Measurements from ENCODE around the gene OSBPL2. TPM values are rescaled to one million over a fixed set of nuclear protein-coding genes. Genes with fewer than 3 reads are reported as not detected.

The OSBPL2 gene
- 15.9 to 26.0 TPM (median 20.4 TPM) in 5 replicates for total RNA-seq (2022; extraction: Qiagen RNA extraction; ENCODE audit: low read depth)

GRCh38 chr20:62237801-62238568 lies at the start of gene OSBPL2:
Gene OSBPL2 (plus strand): TSS chr20:62238521. CDS start chr20:62256185, 17,664 bp downstream.

GRCh38 chr20:62219992-62220665 lies 18.2 kb upstream of the OSBPL2 start, which contains the start of gene HRH3:
Gene HRH3 (minus strand): TSS chr20:62220278. CDS start chr20:62219970, 308 bp downstream.

GRCh38 chr20:62302341-62303061 lies 64.2 kb downstream of the OSBPL2 start, which contains the start of gene ADRM1:
Gene ADRM1 (plus strand): TSS chr20:62302997. CDS start chr20:62303569, 572 bp downstream.

Other genes with a start within 250 kb of the OSBPL2 start
- 12.2 to 18.0 TPM (median 16.7 TPM) in 5 replicates for gene TAF4, start 172.6 kb upstream of the OSBPL2 start, total RNA-seq (2022; extraction: Qiagen RNA extraction; ENCODE audit: low read depth)
- 24.7 to 29.6 TPM (median 26.0 TPM) in 5 replicates for gene LSM14B, start 116.0 kb upstream of the OSBPL2 start, total RNA-seq (2022; extraction: Qiagen RNA extraction; ENCODE audit: low read depth)
- 428 to 596 TPM (median 576 TPM) in 5 replicates for gene PSMA7, start 95.1 kb upstream of the OSBPL2 start, total RNA-seq (2022; extraction: Qiagen RNA extraction; ENCODE audit: low read depth)
- gene SS18L1, start 94.8 kb upstream of the OSBPL2 start, total RNA-seq (2022; extraction: Qiagen RNA extraction; ENCODE audit: low read depth), result 7.4 to 11.4 TPM (median 10.8 TPM) in 5 replicates
- gene MTG2, start 55.5 kb upstream of the OSBPL2 start, total RNA-seq (2022; extraction: Qiagen RNA extraction; ENCODE audit: low read depth), result 26.3 to 39.2 TPM (median 36.7 TPM) in 5 replicates
- not detected in 5 replicates for gene HRH3, start 18.2 kb upstream of the OSBPL2 start, total RNA-seq (2022; extraction: Qiagen RNA extraction; ENCODE audit: low read depth)
- 122 to 192 TPM (median 188 TPM) in 5 replicates for gene ADRM1, start 64.5 kb downstream of the OSBPL2 start, total RNA-seq (2022; extraction: Qiagen RNA extraction; ENCODE audit: low read depth)
- 181 to 543 TPM (median 420 TPM) in 5 replicates for gene LAMA5, start 128.8 kb downstream of the OSBPL2 start, total RNA-seq (2022; extraction: Qiagen RNA extraction; ENCODE audit: low read depth)
- 1,819 to 3,042 TPM (median 2,631 TPM) in 5 replicates for gene RPS21, start 148.6 kb downstream of the OSBPL2 start, total RNA-seq (2022; extraction: Qiagen RNA extraction; ENCODE audit: low read depth)
- gene CABLES2, start 168.8 kb downstream of the OSBPL2 start, total RNA-seq (2022; extraction: Qiagen RNA extraction; ENCODE audit: low read depth), result 4.0 to 6.1 TPM (median 5.5 TPM) in 5 replicates
- 0.28 to 0.56 TPM (median 0.34 TPM) in 5 replicates for gene RBBP8NL, start 189.0 kb downstream of the OSBPL2 start, total RNA-seq (2022; extraction: Qiagen RNA extraction; ENCODE audit: low read depth)
- gene GATA5, start 237.5 kb downstream of the OSBPL2 start, total RNA-seq (2022; extraction: Qiagen RNA extraction; ENCODE audit: low read depth), result 0.29 to 1.1 TPM (median 0.94 TPM) in 5 replicates

Measured in A549 treated with ZK216348 at 1 μM for 4 hours (cell line).